HepG2 (cell line): Measurements from ENCODE around the gene RDM1. TPM values are rescaled to one million over a fixed set of nuclear protein-coding genes. Genes with fewer than 3 reads are reported as not detected.
A peak's percentile ranks its signal among the peaks of the same experiment; 100 is the strongest.

Experiments
- ARNT2 ChIP-seq: sonication (generic); formaldehyde crosslinking; IDR thresholded peaks from 2 replicates; pipeline ENCODE4 v1.8.0; 2022; ENCODE audit warnings: mild to moderate bottlenecking, low read depth, missing genetic modification reagents, moderate library complexity
- BHLHE40 ChIP-seq: IDR thresholded peaks from 2 replicates; pipeline ENCODE4 v1.6.1; 2011; ENCODE audit warnings: low read length, improper control_type of control experiment
- GABPB1 ChIP-seq: IDR thresholded peaks from 2 replicates; pipeline ENCODE4 v1.6.1; 2016; ENCODE audit warnings: mild to moderate bottlenecking, missing genetic modification reagents, moderate library complexity, missing compliant biosample characterization
- GATAD1 ChIP-seq: IDR thresholded peaks from 2 replicates; pipeline ENCODE4 v1.6.1; 2016; ENCODE audit warnings: missing genetic modification reagents, missing compliant biosample characterization
- HES4 ChIP-seq: sonication (generic); formaldehyde crosslinking; IDR thresholded peaks from 2 replicates; pipeline ENCODE4 v1.9.0; 2021; ENCODE audit warnings: mild to moderate bottlenecking, missing genetic modification reagents, borderline replicate concordance
- MBNL3 ChIP-seq: fragments of 250-450 bp; sonication (Bioruptor Pico); conservative IDR thresholded peaks from 2 replicates; pipeline ENCODE4 v1.8.0; 2022; ENCODE audit warnings: mild to moderate bottlenecking, inconsistent platforms
- MED1 ChIP-seq: sonication (generic); formaldehyde crosslinking; IDR thresholded peaks from 2 replicates; pipeline ENCODE4 v1.4.0; 2020; ENCODE audit warnings: missing genetic modification reagents
- NFE2 ChIP-seq: sonication (generic); formaldehyde crosslinking; IDR thresholded peaks from 2 replicates; pipeline ENCODE4 v1.4.0; 2020; ENCODE audit warnings: missing genetic modification reagents
- SMAD1 ChIP-seq: sonication (generic); formaldehyde crosslinking; IDR thresholded peaks from 2 replicates; pipeline ENCODE4 v1.4.0; 2020; ENCODE audit warnings: missing genetic modification reagents, low read depth, mild to moderate bottlenecking, borderline replicate concordance
- WIZ ChIP-seq: sonication (generic); formaldehyde crosslinking; IDR thresholded peaks from 2 replicates; pipeline ENCODE4 v1.5.1; 2020; ENCODE audit warnings: mild to moderate bottlenecking, missing genetic modification reagents
- ZBTB49 ChIP-seq: sonication (generic); formaldehyde crosslinking; IDR thresholded peaks from 2 replicates; pipeline ENCODE4 v1.4.0; 2020; ENCODE audit warnings: missing genetic modification reagents, borderline replicate concordance
- ZC3H13 ChIP-seq: sonication (generic); formaldehyde crosslinking; IDR thresholded peaks from 2 replicates; pipeline ENCODE4 v1.8.1; 2023; ENCODE audit warnings: mild to moderate bottlenecking, missing genetic modification reagents, moderate library complexity
- ZNF275 ChIP-seq: sonication (generic); formaldehyde crosslinking; IDR thresholded peaks from 2 replicates; pipeline ENCODE4 v1.8.0; 2022; ENCODE audit warnings: missing genetic modification reagents, mild to moderate bottlenecking, inconsistent platforms, borderline replicate concordance
- ZNF282 ChIP-seq: fragments of 450-650 bp; IDR thresholded peaks from 2 replicates; pipeline ENCODE4 v1.6.1; 2018; ENCODE audit not compliant: partially characterized antibody
- ZNF367 ChIP-seq: sonication (generic); formaldehyde crosslinking; IDR thresholded peaks from 2 replicates; pipeline ENCODE4 v1.4.0; 2020; ENCODE audit warnings: missing genetic modification reagents, borderline replicate concordance
- ZNF382 ChIP-seq: sonication (generic); formaldehyde crosslinking; IDR thresholded peaks from 2 replicates; pipeline ENCODE4 v1.5.0; 2020; ENCODE audit warnings: missing genetic modification reagents, mild to moderate bottlenecking, borderline replicate concordance
- ZNF558 ChIP-seq: sonication (generic); formaldehyde crosslinking; IDR thresholded peaks from 2 replicates; pipeline ENCODE4 v1.9.0; 2022; ENCODE audit warnings: mild to moderate bottlenecking, missing genetic modification reagents, borderline replicate concordance
- ZNF605 ChIP-seq: sonication (generic); formaldehyde crosslinking; IDR thresholded peaks from 2 replicates; pipeline ENCODE4 v1.8.0; 2022; ENCODE audit warnings: mild to moderate bottlenecking, missing genetic modification reagents
- polyA plus RNA-seq, 8 experiments: library from polyadenylated mRNA; depleted of rRNA in 3 of 8; stranded (reverse) in 7 of 8; unstranded in 1 of 8; fragments of >200 nt; fragmentation: Illumina TruSeq in 4 of 8; extraction: Trizol in 4 of 8; gene quantifications; 2 replicates each; pipeline versions ENCODE4 v1.2.1 to v1.2.3, GENCODE V29; 2011 to 2016; ENCODE audit warnings: low read depth in 4 of 8, missing spikeins in 1 of 8, mixed read lengths in 1 of 8; ENCODE audit not compliant: insufficient read depth in 1 of 8
- total RNA-seq, 5 experiments: library from RNA; depleted of rRNA; stranded (reverse); fragments of >200 nt; fragmentation: Illumina TruSeq; extraction: Trizol; gene quantifications; 2 replicates each; pipeline ENCODE4 v1.2.3, GENCODE V29; 2016; ENCODE audit warnings: low read depth in 1 of 5
- TF ChIP-seq, protein P1 (sequence below): sonication (generic); formaldehyde crosslinking; IDR thresholded peaks from 2 replicates; pipeline ENCODE4 v1.4.0; 2020; ENCODE audit warnings: missing genetic modification reagents, mild to moderate bottlenecking, borderline replicate concordance
- TF ChIP-seq, protein P2 (sequence below): sonication (generic); formaldehyde crosslinking; IDR thresholded peaks from 2 replicates; pipeline ENCODE4 v1.4.0; 2020; ENCODE audit warnings: missing genetic modification reagents, borderline replicate concordance
- TF ChIP-seq, protein P3 (sequence below): IDR thresholded peaks from 2 replicates; pipeline ENCODE4 v1.6.1; 2016; ENCODE audit warnings: low read depth

RDM1 gene
- total and polyA plus RNA-seq, 2 of the 13 experiments (the other 11 are each of a cell fraction or from before 2014, with no cell fraction given) = 0.28 to 0.40 TPM

GRCh38 chr17:35972535-35972934 lies 42.0 kb upstream of the RDM1 start (continued):
- TF ChIP-seq, protein P1, sequence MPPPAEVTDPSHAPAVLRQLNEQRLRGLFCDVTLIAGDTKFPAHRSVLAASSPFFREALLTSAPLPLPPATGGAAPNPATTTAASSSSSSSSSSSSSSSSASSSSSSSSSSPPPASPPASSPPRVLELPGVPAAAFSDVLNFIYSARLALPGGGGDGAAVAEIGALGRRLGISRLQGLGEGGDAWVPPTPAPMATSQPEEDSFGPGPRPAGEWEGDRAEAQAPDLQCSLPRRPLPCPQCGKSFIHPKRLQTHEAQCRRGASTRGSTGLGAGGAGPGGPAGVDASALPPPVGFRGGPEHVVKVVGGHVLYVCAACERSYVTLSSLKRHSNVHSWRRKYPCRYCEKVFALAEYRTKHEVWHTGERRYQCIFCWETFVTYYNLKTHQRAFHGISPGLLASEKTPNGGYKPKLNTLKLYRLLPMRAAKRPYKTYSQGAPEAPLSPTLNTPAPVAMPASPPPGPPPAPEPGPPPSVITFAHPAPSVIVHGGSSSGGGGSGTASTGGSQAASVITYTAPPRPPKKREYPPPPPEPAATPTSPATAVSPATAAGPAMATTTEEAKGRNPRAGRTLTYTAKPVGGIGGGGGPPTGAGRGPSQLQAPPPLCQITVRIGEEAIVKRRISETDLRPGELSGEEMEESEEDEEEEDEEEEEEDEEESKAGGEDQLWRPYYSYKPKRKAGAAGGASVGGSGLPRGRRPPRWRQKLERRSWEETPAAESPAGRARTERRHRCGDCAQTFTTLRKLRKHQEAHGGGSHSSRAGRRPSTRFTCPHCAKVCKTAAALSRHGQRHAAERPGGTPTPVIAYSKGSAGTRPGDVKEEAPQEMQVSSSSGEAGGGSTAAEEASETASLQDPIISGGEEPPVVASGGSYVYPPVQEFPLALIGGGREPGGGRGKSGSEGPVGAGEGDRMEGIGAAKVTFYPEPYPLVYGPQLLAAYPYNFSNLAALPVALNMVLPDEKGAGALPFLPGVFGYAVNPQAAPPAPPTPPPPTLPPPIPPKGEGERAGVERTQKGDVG (CRISPR knock-in tag) = no peak
- TF ChIP-seq GABPB1 = no peak
- no peak for TF ChIP-seq HES4
- 0 out of 2 replicates have a peak, but pooled peaks have one; percentile 41 for TF ChIP-seq MBNL3 (CRISPR knock-in tag)
- TF ChIP-seq, protein P2, sequence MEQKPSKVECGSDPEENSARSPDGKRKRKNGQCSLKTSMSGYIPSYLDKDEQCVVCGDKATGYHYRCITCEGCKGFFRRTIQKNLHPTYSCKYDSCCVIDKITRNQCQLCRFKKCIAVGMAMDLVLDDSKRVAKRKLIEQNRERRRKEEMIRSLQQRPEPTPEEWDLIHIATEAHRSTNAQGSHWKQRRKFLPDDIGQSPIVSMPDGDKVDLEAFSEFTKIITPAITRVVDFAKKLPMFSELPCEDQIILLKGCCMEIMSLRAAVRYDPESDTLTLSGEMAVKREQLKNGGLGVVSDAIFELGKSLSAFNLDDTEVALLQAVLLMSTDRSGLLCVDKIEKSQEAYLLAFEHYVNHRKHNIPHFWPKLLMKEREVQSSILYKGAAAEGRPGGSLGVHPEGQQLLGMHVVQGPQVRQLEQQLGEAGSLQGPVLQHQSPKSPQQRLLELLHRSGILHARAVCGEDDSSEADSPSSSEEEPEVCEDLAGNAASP = no peak
- TF ChIP-seq ZNF382 (CRISPR knock-in tag) = no peak
- TF ChIP-seq ZNF282 = no peak
- peak; percentile 72 for TF ChIP-seq BHLHE40
- TF ChIP-seq, protein P3, sequence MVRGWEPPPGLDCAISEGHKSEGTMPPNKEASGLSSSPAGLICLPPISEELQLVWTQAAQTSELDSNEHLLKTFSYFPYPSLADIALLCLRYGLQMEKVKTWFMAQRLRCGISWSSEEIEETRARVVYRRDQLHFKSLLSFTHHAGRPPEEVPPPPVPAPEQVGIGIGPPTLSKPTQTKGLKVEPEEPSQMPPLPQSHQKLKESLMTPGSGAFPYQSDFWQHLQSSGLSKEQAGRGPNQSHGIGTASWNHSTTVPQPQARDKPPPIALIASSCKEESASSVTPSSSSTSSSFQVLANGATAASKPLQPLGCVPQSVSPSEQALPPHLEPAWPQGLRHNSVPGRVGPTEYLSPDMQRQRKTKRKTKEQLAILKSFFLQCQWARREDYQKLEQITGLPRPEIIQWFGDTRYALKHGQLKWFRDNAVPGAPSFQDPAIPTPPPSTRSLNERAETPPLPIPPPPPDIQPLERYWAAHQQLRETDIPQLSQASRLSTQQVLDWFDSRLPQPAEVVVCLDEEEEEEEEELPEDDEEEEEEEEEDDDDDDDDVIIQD (CRISPR knock-in tag) = no peak
- TF ChIP-seq WIZ (CRISPR knock-in tag) = no peak
- TF ChIP-seq GATAD1 (CRISPR knock-in tag) = no peak
- TF ChIP-seq ZNF275 (CRISPR knock-in tag) = peak; percentile 15; the same call in 1 of the 2 replicates
- TF ChIP-seq ZNF558 (CRISPR knock-in tag) = no peak
- TF ChIP-seq NFE2 (CRISPR knock-in tag) = no peak
- no peak for TF ChIP-seq SMAD1
- no peak for TF ChIP-seq MED1
- TF ChIP-seq ZNF605 (CRISPR knock-in tag) = no peak
- TF ChIP-seq ARNT2 (CRISPR knock-in tag) = no peak
- no peak; the same call in 1 of the 2 replicates for TF ChIP-seq ZC3H13 (CRISPR knock-in tag)
- TF ChIP-seq ZNF367 (CRISPR knock-in tag) = no peak
- TF ChIP-seq ZBTB49 = no peak
